Activated naive CD4-positive, alpha-beta T cell treated with anti-CD3 and anti-CD28 coated beads for 36 hours (primary cell): ENCODE data around the gene DIAPH2. TPM values are rescaled to one million over a fixed set of nuclear protein-coding genes. Genes with fewer than 3 reads are reported as not detected.

Experiments
- CTCF ChIA-PET: fragments of 350-600 bp; sonication (Branson Sonifier 250); formaldehyde crosslinking; loops from one replicate; lab custom pipeline; 2021; ENCODE audit warnings: antibody characterized with exemption; lab: Charles Lee
- DNase-seq: peaks from one replicate; pipeline ENCODE4 v3.0.0-alpha.2; 2020
- H3K27ac Mint-ChIP-seq: one replicate; pipeline ENCODE4 v1.8.0; 2021; ENCODE audit warnings: mild to moderate bottlenecking, mixed read lengths
- H3K27me3 Mint-ChIP-seq: one replicate; pipeline ENCODE4 v1.8.0; 2021; ENCODE audit warnings: low read depth, mixed read lengths
- H3K36me3 Mint-ChIP-seq: one replicate; pipeline ENCODE4 v1.8.0; 2021; ENCODE audit warnings: low read depth, mixed read lengths
- H3K4me1 Mint-ChIP-seq: one replicate; pipeline ENCODE4 v1.8.0; 2021; ENCODE audit warnings: low read depth, mixed read lengths
- H3K4me3 Mint-ChIP-seq: one replicate; pipeline ENCODE4 v1.8.0; 2021; ENCODE audit warnings: mild to moderate bottlenecking, moderate library complexity, mixed read lengths
- H3K9me3 Mint-ChIP-seq: one replicate; pipeline ENCODE4 v1.8.0; 2021; ENCODE audit warnings: mixed read lengths
- intact Hi-C: fragments of 100-400 bp; cut with micrococcal nuclease; formaldehyde crosslinking; loops from one replicate; pipeline ENCODE4 v1.15.1; 2023
- total RNA-seq, 2 experiments: library from RNA; stranded (reverse); gene quantifications; one replicate each; pipeline ENCODE4 v1.2.3, GENCODE V29; 2021

The DIAPH2 gene
- total RNA-seq, 2 experiments from 2014 or later = 9.3 to 9.4 TPM

GRCh38 chrX:97461763-97462162, 777.1 kb downstream of the DIAPH2 start:
- H3K4me3 Mint-ChIP-seq = no peak overlapping the region
- no peak for DNase-seq
- CTCF ChIA-PET = no interaction called here
- H3K27me3 Mint-ChIP-seq = no peaks in the 10 kb centered on the region
- H3K9me3 Mint-ChIP-seq = no peaks in the 10 kb centered on the region
- H3K27ac Mint-ChIP-seq = no peak overlapping the region
- intact Hi-C loops = no loop called here
- no peaks in the 10 kb centered on the region for H3K36me3 Mint-ChIP-seq
- H3K4me1 Mint-ChIP-seq = no peaks in the 10 kb centered on the region

- Mint-ChIP-seq H3K4me3 (no peak overlapping the region), H3K9me3 (no peaks in the 10 kb centered on the region), H3K27ac (no peak overlapping the region), H3K36me3 (no peaks in the 10 kb centered on the region), H3K4me1 (no peaks in the 10 kb centered on the region), H3K27me3 (no peaks in the 10 kb centered on the region)
- CTCF ChIA-PET = no interaction called here
- intact Hi-C loops = no loop called here
- DNase-seq = no peak
Observed at GRCh38 chrX:97471071-97471470, 786.4 kb downstream of the DIAPH2 start.

- intact Hi-C loops = no loop called here
- no peak for DNase-seq
- Mint-ChIP-seq H3K9me3 (no peaks in the 10 kb centered on the region), H3K4me3 (no peak overlapping the region), H3K27ac (no peak overlapping the region), H3K4me1 (no peaks in the 10 kb centered on the region), H3K27me3 (no peaks in the 10 kb centered on the region), H3K36me3 (no peaks in the 10 kb centered on the region)
- CTCF ChIA-PET = no interaction called here
Observed at GRCh38 chrX:97474933-97475332, 790.3 kb downstream of the DIAPH2 start.

- no peak overlapping the region for H3K4me3 Mint-ChIP-seq
- intact Hi-C loops = no loop called here
- CTCF ChIA-PET = no interaction called here
Observed at GRCh38 chrX:97479106-97479890, 794.7 kb downstream of the DIAPH2 start.

GRCh38 chrX:97481228-97481627, 796.6 kb downstream of the DIAPH2 start:
- H3K4me1 Mint-ChIP-seq = no peaks in the 10 kb centered on the region
- no peak for DNase-seq
- H3K36me3 Mint-ChIP-seq = no peaks in the 10 kb centered on the region
- CTCF ChIA-PET = no interaction called here
- H3K27me3 Mint-ChIP-seq = no peaks in the 10 kb centered on the region
- intact Hi-C loops = no loop called here
- H3K4me3 Mint-ChIP-seq = no peak overlapping the region
- H3K9me3 Mint-ChIP-seq = no peaks in the 10 kb centered on the region
- H3K27ac Mint-ChIP-seq = no peak overlapping the region

More at GRCh38 chrX:97479106-97479890, 794.7 kb downstream of the DIAPH2 start:
- Mint-ChIP-seq H3K36me3 (no peaks in the 10 kb centered on the region), H3K4me1 (no peaks in the 10 kb centered on the region), H3K27me3 (no peaks in the 10 kb centered on the region), H3K27ac (no peak overlapping the region), H3K9me3 (no peaks in the 10 kb centered on the region)
- DNase-seq = no peak

GRCh38 chrX:97482666-97483300, 798.1 kb downstream of the DIAPH2 start:
- no peak for DNase-seq
- intact Hi-C loops = no loop called here

GRCh38 chrX:97490656-97491055, 806.0 kb downstream of the DIAPH2 start:
- no peak overlapping the region for H3K27ac Mint-ChIP-seq
- CTCF ChIA-PET = no interaction called here
- H3K4me3 Mint-ChIP-seq = no peak overlapping the region
- peaks cover 8% of the 10 kb centered on the region for H3K36me3 Mint-ChIP-seq
- no peak for DNase-seq
- intact Hi-C loops = no loop called here
- peaks cover 3% of the 10 kb centered on the region for H3K9me3 Mint-ChIP-seq
- peaks cover 7% of the 10 kb centered on the region for H3K4me1 Mint-ChIP-seq
- H3K27me3 Mint-ChIP-seq = no peaks in the 10 kb centered on the region

More at GRCh38 chrX:97482666-97483300, 798.1 kb downstream of the DIAPH2 start:
- H3K4me1 Mint-ChIP-seq = no peaks in the 10 kb centered on the region
- no peak overlapping the region for H3K4me3 Mint-ChIP-seq
- CTCF ChIA-PET = no interaction called here
- no peaks in the 10 kb centered on the region for H3K9me3 Mint-ChIP-seq
- H3K36me3 Mint-ChIP-seq = no peaks in the 10 kb centered on the region
- H3K27ac Mint-ChIP-seq = no peak overlapping the region
- no peaks in the 10 kb centered on the region for H3K27me3 Mint-ChIP-seq

GRCh38 chrX:97494756-97495372, 810.2 kb downstream of the DIAPH2 start:
- CTCF ChIA-PET = interaction anchor here (0.7 kb wide), 1 partner anchor 192 kb away, joined by 3 read pairs; no protein-coding TSS in a partner anchor
- no peak overlapping the region for H3K27ac Mint-ChIP-seq
- H3K36me3 Mint-ChIP-seq = peaks cover 8% of the 10 kb centered on the region
- peaks cover 7% of the 10 kb centered on the region for H3K4me1 Mint-ChIP-seq
- H3K9me3 Mint-ChIP-seq = peaks cover 3% of the 10 kb centered on the region
- intact Hi-C loops = no loop called here
- H3K27me3 Mint-ChIP-seq = no peaks in the 10 kb centered on the region
- DNase-seq = no peak
- no peak overlapping the region for H3K4me3 Mint-ChIP-seq

- intact Hi-C loops = no loop called here
- DNase-seq = no peak
- CTCF ChIA-PET = no interaction called here
- Mint-ChIP-seq H3K36me3 (no peaks in the 10 kb centered on the region), H3K4me3 (no peak overlapping the region), H3K4me1 (peaks cover 7% of the 10 kb centered on the region), H3K27me3 (no peaks in the 10 kb centered on the region), H3K27ac (no peak overlapping the region), H3K9me3 (no peaks in the 10 kb centered on the region)
Observed at GRCh38 chrX:97498093-97498492, 813.5 kb downstream of the DIAPH2 start.

GRCh38 chrX:97504431-97504830, 819.8 kb downstream of the DIAPH2 start:
- Mint-ChIP-seq H3K9me3 (no peaks in the 10 kb centered on the region), H3K4me3 (no peak overlapping the region), H3K4me1 (no peaks in the 10 kb centered on the region), H3K27ac (no peak overlapping the region), H3K27me3 (no peaks in the 10 kb centered on the region), H3K36me3 (no peaks in the 10 kb centered on the region)
- intact Hi-C loops = no loop called here
- no peak for DNase-seq
- CTCF ChIA-PET = interaction anchor here (0.6 kb wide), 1 partner anchor 40 kb away, joined by 4 read pairs; no protein-coding TSS in a partner anchor

GRCh38 chrX:97517763-97518162, 833.1 kb downstream of the DIAPH2 start:
- Mint-ChIP-seq H3K4me1 (peaks cover 1% of the 10 kb centered on the region), H3K27me3 (no peaks in the 10 kb centered on the region), H3K36me3 (no peaks in the 10 kb centered on the region), H3K27ac (no peak overlapping the region), H3K9me3 (no peaks in the 10 kb centered on the region), H3K4me3 (no peak overlapping the region)
- CTCF ChIA-PET = no interaction called here
- intact Hi-C loops = no loop called here
- DNase-seq = no peak

GRCh38 chrX:97522307-97522706, 837.7 kb downstream of the DIAPH2 start:
- CTCF ChIA-PET = no interaction called here
- intact Hi-C loops = no loop called here
- Mint-ChIP-seq H3K9me3 (peaks cover 1% of the 10 kb centered on the region), H3K4me1 (no peaks in the 10 kb centered on the region), H3K4me3 (no peak overlapping the region), H3K27ac (no peak overlapping the region), H3K36me3 (peaks cover 2% of the 10 kb centered on the region), H3K27me3 (no peaks in the 10 kb centered on the region)
- no peak for DNase-seq
